ENCODE results near the gene PTCH2.

PTCH2 gene

DNA sequence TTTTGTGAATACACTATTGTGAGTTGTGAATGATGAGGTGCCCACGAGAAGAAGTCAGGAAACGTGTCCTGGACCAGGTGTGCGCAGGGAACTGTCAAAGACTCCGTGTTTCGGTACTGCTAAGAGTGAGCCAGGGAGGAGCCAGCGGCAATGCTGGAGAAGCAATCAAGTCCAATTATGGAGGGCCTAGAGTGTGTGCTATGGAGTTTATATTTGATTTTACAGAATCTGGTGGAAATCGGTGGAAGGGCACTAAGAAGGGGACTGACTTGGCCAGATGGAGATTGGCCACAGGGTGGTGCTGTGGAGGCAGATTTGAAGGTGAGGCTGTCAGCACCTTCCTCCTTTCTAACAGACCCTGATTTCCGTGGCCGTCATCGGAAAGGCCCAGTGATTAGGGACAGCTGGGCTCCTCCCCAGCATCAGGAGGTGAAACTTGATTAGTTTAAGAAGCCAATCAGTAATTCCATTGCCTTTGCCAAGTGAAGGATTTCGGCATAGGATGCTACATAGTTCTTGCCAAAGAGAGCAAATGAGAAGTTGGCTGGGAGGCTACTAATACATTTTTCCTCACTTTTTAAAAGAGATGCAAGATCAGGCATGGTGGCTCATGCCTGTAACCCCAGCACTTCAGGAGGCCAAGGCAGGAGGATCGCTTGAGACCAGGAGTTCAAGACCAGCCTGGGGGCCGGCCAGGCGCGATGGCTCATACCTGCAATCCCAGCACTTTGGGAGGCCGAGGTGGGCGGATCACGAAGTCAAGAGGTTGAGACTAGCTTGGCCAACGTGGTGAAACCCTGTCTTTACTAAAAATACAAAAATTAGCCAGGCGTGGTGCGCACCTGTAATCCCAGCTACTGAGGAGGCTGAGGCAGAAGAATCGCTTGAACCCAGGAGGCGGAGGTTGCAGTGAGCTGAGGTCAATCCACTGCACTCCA is 7.0 kb downstream of the PTCH2 start:
- TF ChIP-seq, protein P1, sequence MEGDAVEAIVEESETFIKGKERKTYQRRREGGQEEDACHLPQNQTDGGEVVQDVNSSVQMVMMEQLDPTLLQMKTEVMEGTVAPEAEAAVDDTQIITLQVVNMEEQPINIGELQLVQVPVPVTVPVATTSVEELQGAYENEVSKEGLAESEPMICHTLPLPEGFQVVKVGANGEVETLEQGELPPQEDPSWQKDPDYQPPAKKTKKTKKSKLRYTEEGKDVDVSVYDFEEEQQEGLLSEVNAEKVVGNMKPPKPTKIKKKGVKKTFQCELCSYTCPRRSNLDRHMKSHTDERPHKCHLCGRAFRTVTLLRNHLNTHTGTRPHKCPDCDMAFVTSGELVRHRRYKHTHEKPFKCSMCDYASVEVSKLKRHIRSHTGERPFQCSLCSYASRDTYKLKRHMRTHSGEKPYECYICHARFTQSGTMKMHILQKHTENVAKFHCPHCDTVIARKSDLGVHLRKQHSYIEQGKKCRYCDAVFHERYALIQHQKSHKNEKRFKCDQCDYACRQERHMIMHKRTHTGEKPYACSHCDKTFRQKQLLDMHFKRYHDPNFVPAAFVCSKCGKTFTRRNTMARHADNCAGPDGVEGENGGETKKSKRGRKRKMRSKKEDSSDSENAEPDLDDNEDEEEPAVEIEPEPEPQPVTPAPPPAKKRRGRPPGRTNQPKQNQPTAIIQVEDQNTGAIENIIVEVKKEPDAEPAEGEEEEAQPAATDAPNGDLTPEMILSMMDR (IDR thresholded peaks at IDR 0.05), result peak; percentile 90

DNA sequence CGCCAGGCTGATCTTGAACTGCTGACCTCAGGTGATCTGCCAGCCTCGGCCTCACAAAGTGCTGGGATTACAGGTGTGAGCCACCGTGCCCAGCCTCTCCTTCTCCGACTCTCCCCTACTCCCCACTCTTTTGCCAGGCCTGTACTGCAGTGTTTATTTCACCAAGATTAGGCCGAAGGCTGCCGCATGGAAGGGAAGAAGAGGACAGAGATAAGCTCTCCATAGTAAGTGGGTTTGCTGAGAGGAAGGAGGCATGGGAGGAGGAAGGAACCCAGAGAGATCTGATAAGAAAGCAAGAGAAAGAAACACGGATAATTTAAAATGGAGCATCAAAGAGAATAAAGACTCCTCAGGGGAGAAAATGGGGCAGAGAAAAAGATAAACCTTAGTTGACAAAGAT is 8.7 kb downstream of the PTCH2 start:
- TF ChIP-seq, protein P1 (IDR thresholded peaks at IDR 0.05), result no peak

DNA sequence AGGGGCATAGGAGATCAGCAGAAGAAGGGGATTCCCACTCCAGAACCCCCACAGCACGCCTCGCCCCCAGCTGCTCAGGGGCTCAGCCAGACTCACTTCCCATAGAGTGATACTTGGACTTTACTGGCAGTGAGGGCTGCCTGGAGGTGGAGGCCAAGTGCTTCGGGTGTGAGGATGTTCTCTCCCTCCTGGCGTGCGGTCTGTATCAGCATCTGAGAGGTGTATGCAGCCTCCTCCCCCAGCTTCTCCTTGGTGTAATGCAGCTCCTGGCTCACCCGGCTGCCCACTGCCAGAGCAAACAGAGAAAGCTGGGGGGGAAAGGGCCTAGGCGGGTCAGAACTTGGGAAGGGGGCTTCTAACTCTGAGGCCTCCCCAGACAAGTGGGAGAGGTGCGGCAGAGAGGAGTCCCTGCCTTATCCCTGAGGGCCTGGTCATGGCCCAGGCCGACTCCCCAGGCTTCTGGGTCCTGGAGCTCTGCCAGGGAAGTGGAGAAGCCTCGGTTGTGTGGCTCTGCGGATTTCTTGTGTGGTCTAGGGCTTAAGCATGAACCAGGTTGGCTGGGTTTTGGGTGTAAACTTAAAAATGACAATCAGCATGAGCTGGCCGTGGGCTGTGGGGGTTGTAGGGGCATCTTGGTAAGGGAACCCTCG is 10.9 kb downstream of the PTCH2 start:
- TF ChIP-seq, protein P1 (IDR thresholded peaks at IDR 0.05), result no peak

DNA sequence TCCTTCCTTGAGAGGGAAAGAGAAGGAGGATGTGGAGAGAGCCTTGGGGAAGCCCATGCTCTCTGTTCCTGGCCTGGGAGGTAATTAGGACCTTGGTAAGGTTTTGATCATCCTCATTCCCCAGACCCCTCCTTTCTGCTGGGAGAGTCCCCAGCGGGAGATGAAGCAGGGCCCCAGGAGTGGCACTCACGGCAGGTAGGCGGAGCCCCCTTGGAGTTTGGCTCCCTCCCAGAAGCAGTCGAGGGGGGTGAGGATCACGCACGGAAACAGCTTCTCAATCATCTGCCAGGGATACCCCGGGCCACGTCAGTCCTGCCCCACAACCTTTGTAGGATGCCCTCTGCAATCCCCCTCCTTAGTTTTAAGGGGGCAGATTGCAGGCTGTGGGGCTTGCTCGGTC is 11.5 kb downstream of the PTCH2 start:
- TF ChIP-seq, protein P1 (IDR thresholded peaks at IDR 0.05), result no peak

DNA sequence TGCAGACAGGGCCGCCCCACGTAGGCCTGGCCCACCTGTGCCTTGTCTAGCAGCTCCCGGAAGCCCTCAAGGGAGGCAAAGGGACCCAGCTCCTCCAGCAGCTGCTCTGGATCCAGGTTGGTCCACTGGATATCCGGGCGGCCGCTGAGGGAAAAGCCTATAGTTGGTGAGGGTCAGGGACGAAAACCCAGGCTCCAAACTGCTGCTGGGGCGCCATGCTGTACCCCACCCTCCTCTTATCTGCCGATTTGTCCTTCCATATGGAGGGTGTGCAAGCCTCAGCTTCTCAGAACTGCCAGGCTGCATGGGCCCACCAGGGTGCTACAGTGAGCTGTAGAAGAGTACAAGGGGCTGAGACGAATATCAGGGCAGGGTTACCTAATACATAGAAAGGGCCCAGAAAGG is 12.2 kb downstream of the PTCH2 start:
- TF ChIP-seq, protein P1 (IDR thresholded peaks at IDR 0.05), result no peak

DNA sequence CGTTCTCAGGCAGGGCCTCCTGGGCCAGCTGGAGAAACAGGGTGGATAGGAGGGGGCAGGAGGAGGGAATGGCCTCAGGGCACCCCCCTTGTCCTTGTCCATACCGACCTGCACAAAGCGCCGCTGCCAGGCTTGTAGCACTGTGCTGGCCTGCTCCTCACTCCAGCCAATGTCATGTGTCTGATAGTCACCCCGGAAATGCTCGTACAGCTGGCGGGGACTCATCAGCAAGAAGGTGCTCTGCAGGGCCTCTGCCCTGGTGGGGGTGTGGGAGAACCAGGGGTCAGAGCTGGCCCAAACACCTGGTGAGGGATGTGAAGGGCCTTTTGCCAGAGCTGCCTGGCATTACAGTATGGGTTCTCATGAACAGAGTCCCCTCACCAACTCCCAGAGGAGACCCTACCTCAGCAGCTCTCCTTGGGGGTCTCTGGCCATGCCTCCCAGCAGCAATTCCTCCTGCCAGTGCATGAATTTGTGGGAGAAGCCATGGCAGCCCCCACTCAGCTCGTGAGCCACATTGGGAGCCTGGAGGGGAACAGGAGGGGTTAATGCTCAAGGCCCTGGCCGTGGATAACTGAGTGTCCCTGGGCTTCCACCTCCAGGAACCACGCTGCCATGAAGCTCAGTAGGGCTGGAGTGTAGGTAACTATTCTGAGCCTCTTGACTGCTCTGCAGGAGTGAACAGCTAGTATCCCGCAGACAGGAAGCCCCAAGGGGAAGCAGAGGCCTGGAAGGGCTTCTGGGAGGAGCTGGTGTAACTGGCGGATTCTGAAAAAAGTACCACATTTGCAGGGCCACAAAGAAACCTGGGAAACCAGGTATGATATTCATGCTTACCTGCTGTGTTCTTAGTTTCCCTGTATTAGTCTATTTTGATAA is 13.3 kb downstream of the PTCH2 start:
- TF ChIP-seq, protein P1 (IDR thresholded peaks at IDR 0.05), result no peak

DNA sequence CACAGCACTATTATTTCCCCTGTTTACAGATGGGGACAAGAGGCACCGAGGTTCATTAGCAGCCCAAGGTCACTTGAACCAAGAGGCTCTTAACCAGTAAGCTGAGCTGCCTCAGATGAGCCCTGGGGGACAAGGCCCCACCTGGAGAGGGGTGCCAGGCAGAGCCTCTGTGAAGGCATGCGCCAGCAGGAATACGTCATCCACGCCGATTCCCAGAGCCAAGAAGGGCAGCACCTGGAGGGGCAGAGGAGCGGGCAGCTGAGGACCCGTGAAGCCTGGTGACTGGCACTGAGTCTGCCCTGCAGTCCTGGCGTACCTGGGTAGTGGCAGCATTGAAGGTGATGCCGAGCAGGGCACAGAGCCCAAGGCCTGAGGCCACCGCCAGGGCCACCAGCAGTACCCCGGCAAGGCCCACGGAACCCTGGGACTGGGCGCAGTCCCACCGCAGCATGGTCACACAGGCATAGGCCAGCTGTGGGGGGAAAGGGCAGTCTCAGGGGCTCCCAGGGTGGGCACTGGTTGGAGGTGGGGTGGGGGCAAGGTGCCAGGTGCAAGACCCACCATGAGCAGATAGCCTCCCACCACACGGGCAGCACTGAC is 14.1 kb downstream of the PTCH2 start:
- TF ChIP-seq, protein P1 (IDR thresholded peaks at IDR 0.05), result no peak
